Gastroesophageal sphincter (tissue), 4 donors: ENCODE data around the gene NFKBIL1. TPM values are rescaled to one million over a fixed set of nuclear protein-coding genes. Genes with fewer than 3 reads are reported as not detected.

Source experiments
- ATAC-seq: fragments of 150-250 bp; one replicate; pipeline ENCODE4 v1.9.1; 2016; ENCODE audit warnings: mild to moderate bottlenecking, moderate library complexity
- H3K27ac ChIP-seq, 4 donors: fragments of 200-600 bp; sonication (generic) in 3 of 4; 1 replicate in 3 of 4; 2 replicates in 1 of 4; pipeline ENCODE4 v1.5.1; 2016 to 2019
- H3K27me3 ChIP-seq: fragments of 200-600 bp; sonication (generic); one replicate; pipeline ENCODE4 v1.5.1; 2019
- H3K36me3 ChIP-seq, 2 donors: fragments of 200-600 bp; sonication (generic); one replicate each; pipeline ENCODE4 v1.5.1; 2019; ENCODE audit warnings: control low read depth in 1 of 2
- H3K4me1 ChIP-seq, 3 donors: fragments of 200-600 bp; sonication (generic); 1 replicate in 2 of 3; 2 replicates in 1 of 3; pipeline ENCODE4 v1.5.1; 2016 to 2019; ENCODE audit warnings: control low read depth in 2 of 3
- H3K4me3 ChIP-seq, 2 donors: fragments of 200-600 bp; sonication (generic); one replicate each; pipeline ENCODE4 v1.5.1; 2019; ENCODE audit warnings: mild to moderate bottlenecking in 1 of 2, moderate library complexity in 1 of 2
- H3K9me3 ChIP-seq, 3 donors: fragments of 200-600 bp; sonication (generic); one replicate each; pipeline ENCODE4 v1.5.1; 2017 to 2019; ENCODE audit warnings: control low read depth in 2 of 3
- EP300 ChIP-seq: sonication (generic); formaldehyde crosslinking; IDR thresholded peaks from one replicate; pipeline ENCODE4 v1.6.1; 2017; ENCODE audit warnings: antibody characterized with exemption, mild to moderate bottlenecking
- POLR2A ChIP-seq, 2 donors: fragments of 450-650 bp; IDR thresholded peaks; one replicate each; pipeline ENCODE4 v1.6.1; 2017; ENCODE audit warnings: antibody characterized with exemption in 2 of 2, mild to moderate bottlenecking in 2 of 2, moderate library complexity in 1 of 2
- POLR2AphosphoS5 ChIP-seq: sonication (generic); formaldehyde crosslinking; IDR thresholded peaks from one replicate; pipeline ENCODE4 v1.6.1; 2017; ENCODE audit warnings: antibody characterized with exemption
- WGBS, 2 donors: methylation state at CpG; one replicate each; pipeline ENCODE4 v1.1.5; 2018; ENCODE audit warnings: low coverage in 1 of 2; 5-methylcytosine and 5-hydroxymethylcytosine counted together
- total RNA-seq, 4 donors: library from RNA; depleted of rRNA; stranded (reverse); fragments of >200 nt; gene quantifications; one replicate each; pipeline ENCODE4 v1.1.0, GENCODE V29; 2016
- TF ChIP-seq, protein P1 (sequence below), 4 experiments: fragments of 200-600 bp in 2 of 4; fragments of 450-650 bp in 2 of 4; sonication (generic) in 1 of 4; IDR thresholded peaks; one replicate each; pipeline ENCODE4 v1.5.1; 2017 to 2019; ENCODE audit warnings: antibody characterized with exemption in 4 of 4, mild to moderate bottlenecking in 2 of 4, moderate library complexity in 2 of 4

Gene NFKBIL1
- total RNA-seq, 4 donors from 2014 or later = 21.3 to 44.2 (median 28.5) TPM

DNA sequence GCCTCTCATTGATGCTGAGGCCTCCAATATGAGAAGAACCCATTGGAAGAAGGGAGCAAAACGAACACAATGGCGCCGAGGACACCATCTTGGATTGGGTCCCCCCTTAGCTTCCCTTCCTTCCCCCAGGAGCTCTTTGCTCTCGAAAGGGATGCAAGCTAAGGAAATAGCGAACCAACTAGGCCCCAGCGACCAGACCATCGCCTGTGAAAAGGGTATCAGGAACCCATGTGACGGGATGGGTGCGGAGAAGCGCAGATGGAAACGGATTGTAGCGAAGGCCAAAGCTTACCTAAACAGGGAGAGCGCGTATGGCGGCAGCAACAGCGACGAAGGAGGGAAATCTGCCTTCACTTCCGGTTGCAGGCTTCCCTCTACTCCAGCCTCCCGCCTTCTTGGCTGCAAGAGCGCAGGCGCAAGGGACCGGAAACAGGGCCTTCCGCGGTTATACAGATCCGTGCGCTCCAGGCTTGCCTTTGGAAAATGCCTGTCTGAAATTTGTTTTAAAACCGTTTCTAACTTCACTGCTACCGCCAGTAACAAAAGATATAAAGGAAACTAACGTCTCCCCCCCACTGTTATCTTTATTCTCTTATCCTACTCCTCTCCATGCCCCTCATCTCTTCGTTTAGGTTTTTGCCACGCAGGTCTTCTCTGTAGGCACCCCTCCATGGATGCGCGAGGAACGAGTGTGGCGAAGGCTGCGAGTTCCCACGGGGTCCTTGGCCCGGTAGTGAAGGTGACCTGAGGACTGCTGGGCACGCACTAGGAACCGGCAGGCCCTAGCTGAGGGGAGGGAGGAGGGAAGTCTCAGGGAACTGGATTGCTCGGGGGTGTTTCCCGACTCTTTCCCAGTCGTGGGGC, 5.5 kb upstream of the NFKBIL1 start, which contains the start of gene DDX39B:
Gene DDX39B (minus strand): TSS at position 346 of the 864 bp plus-strand sequence. CDS start 1,471 bp downstream, outside the sequence.
- peak within 1 kb of the TSS; percentile 83 to 96 (median 94) for H3K27ac ChIP-seq
- TF ChIP-seq POLR2AphosphoS5 = peak; percentile 96
- TF ChIP-seq, protein P1, sequence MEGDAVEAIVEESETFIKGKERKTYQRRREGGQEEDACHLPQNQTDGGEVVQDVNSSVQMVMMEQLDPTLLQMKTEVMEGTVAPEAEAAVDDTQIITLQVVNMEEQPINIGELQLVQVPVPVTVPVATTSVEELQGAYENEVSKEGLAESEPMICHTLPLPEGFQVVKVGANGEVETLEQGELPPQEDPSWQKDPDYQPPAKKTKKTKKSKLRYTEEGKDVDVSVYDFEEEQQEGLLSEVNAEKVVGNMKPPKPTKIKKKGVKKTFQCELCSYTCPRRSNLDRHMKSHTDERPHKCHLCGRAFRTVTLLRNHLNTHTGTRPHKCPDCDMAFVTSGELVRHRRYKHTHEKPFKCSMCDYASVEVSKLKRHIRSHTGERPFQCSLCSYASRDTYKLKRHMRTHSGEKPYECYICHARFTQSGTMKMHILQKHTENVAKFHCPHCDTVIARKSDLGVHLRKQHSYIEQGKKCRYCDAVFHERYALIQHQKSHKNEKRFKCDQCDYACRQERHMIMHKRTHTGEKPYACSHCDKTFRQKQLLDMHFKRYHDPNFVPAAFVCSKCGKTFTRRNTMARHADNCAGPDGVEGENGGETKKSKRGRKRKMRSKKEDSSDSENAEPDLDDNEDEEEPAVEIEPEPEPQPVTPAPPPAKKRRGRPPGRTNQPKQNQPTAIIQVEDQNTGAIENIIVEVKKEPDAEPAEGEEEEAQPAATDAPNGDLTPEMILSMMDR (IDR thresholded peaks at IDR 0.05) = no peak
- peak; percentile 62 to 67 for TF ChIP-seq POLR2A (IDR thresholded peaks at IDR 0.05)
- no peak for TF ChIP-seq EP300
- H3K36me3 ChIP-seq = peaks cover 0 to 36% of the 10 kb centered on the region in 2 donors
- ATAC-seq = peak; percentile 95
- H3K9me3 ChIP-seq = no peaks in the 10 kb centered on the region
- peaks cover 9 to 63% (median 30%) of the 10 kb centered on the region in 3 donors for H3K4me1 ChIP-seq
- no peaks in the 10 kb centered on the region for H3K27me3 ChIP-seq
- peak within 1 kb of the TSS; percentile 76 to 92 for H3K4me3 ChIP-seq
- WGBS, 2 donors = 0% methylated on average over 5 to 30 of the region's 43 CpGs

DNA sequence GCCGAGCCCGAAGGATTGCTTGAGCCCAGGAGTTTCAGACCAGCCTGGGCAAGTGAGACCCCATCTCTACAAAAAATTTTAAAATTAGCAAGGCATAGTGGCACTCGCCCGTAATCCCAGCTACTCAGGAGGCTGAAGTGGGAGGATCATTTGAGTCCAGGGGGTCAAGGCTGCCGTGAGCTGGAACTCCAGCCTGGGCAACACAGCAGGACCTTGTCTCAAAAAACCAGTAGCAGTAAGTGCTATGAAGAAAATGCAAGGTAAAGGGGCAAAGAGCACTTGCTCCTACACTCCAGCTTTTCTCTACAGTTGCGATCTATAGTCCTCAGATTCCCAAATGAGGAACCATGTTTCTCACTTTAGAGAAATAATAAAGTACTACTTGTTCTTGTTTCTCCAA, 3.8 kb upstream of the NFKBIL1 start:
- H3K36me3 ChIP-seq = peaks cover 0 to 18% of the 10 kb centered on the region in 2 donors
- no peaks in the 10 kb centered on the region for H3K27me3 ChIP-seq
- H3K4me3 ChIP-seq = no peak overlapping the region
- ATAC-seq = no peak
- H3K27ac ChIP-seq = peak overlapping the region in 3 of 4 donors; percentile 15 to 96 (median 95)
- peaks cover 13 to 61% (median 36%) of the 10 kb centered on the region in 3 donors for H3K4me1 ChIP-seq
- WGBS, 2 donors = 91 to 100% methylated on average over 5 to 6 of the region's 6 CpGs
- TF ChIP-seq EP300 = no peak
- no peak for TF ChIP-seq POLR2AphosphoS5
- TF ChIP-seq POLR2A (IDR thresholded peaks at IDR 0.05) = no peak
- TF ChIP-seq, protein P1 (IDR thresholded peaks at IDR 0.05) = no peak
- H3K9me3 ChIP-seq = no peaks in the 10 kb centered on the region

GRCh38 chr6:31544676-31545075, 2.7 kb upstream of the NFKBIL1 start:
- no peak for ATAC-seq
- Histone ChIP-seq H3K27ac (no peak overlapping the region), H3K9me3 (no peaks in the 10 kb centered on the region), H3K4me1 (peaks cover 6 to 57% (median 27%) of the 10 kb centered on the region in 3 donors), H3K27me3 (no peaks in the 10 kb centered on the region), H3K36me3 (peaks cover 0 to 17% of the 10 kb centered on the region in 2 donors), H3K4me3 (no peak overlapping the region)
- WGBS, 2 donors = 56 to 69% methylated on average over 2 of the region's 2 CpGs
- TF ChIP-seq EP300 (no peak), POLR2A (IDR thresholded peaks at IDR 0.05) (no peak), POLR2AphosphoS5 (no peak)
- TF ChIP-seq, protein P1 (IDR thresholded peaks at IDR 0.05) = no peak

- TF ChIP-seq POLR2A (IDR thresholded peaks at IDR 0.05) (no peak), EP300 (no peak), POLR2AphosphoS5 (no peak)
- TF ChIP-seq, protein P1 (IDR thresholded peaks at IDR 0.05) = no peak
- ATAC-seq = no peak
- Histone ChIP-seq H3K9me3 (no peaks in the 10 kb centered on the region), H3K27ac (no peak overlapping the region), H3K4me1 (peaks cover 4 to 54% (median 21%) of the 10 kb centered on the region in 3 donors), H3K27me3 (no peaks in the 10 kb centered on the region), H3K4me3 (no peak overlapping the region), H3K36me3 (peaks cover 0 to 17% of the 10 kb centered on the region in 2 donors)
- WGBS, 2 donors = 61 to 82% methylated on average over 3 to 7 of the region's 7 CpGs
These were observed 2.1 kb upstream of the NFKBIL1 start for GRCh38 chr6:31545291-31545690.
